ENCODE data around the gene SMARCC2.

The SMARCC2 gene

GRCh38 chr12:56155256-56155845 is 33.9 kb downstream of the SMARCC2 start:
- no peak overlapping the region for H3K4me3 ChIP-seq (ENCODE audit: low read length)
- no peak for DNase-seq (ENCODE audit: low read depth, low spot score)

- DNase-seq (ENCODE audit: low read depth, low spot score): no peak
- no peak overlapping the region for H3K4me3 ChIP-seq (ENCODE audit: low read length)
Observed at GRCh38 chr12:56154818-56155217, 34.5 kb downstream of the SMARCC2 start.

- DNase-seq (ENCODE audit: low read depth, low spot score): no peak
- H3K4me3 ChIP-seq (ENCODE audit: low read length): no peak overlapping the region
Observed at GRCh38 chr12:56154246-56154771, 35.0 kb downstream of the SMARCC2 start.

GRCh38 chr12:56153678-56154065 is 35.6 kb downstream of the SMARCC2 start:
- H3K4me3 ChIP-seq (ENCODE audit: low read length): peak overlapping the region; percentile 86; the same call in 1 of the 2 replicates
- DNase-seq (ENCODE audit: low read depth, low spot score): no peak

GRCh38 chr12:56152756-56153677 is 36.3 kb downstream of the SMARCC2 start:
- peak overlapping the region; percentile 86 for H3K4me3 ChIP-seq (ENCODE audit: low read length)
- no peak for DNase-seq (ENCODE audit: low read depth, low spot score)

GRCh38 chr12:56152132-56152755 is 37.0 kb downstream of the SMARCC2 start, which contains the start of gene MYL6B:
TSS of gene MYL6B (plus strand) at chr12:56152587. CDS start at chr12:56153919, 1,332 bp downstream.
- peak within 1 kb of the TSS; percentile 86 for H3K4me3 ChIP-seq (ENCODE audit: low read length)
- peak; percentile 92 for DNase-seq (ENCODE audit: low read depth, low spot score)

- peak overlapping the region; percentile 86 for H3K4me3 ChIP-seq (ENCODE audit: low read length)
- peak; percentile 62 for DNase-seq (ENCODE audit: low read depth, low spot score)
Observed at GRCh38 chr12:56151672-56152131, 37.6 kb downstream of the SMARCC2 start.

GRCh38 chr12:56150563-56150962 is 38.7 kb downstream of the SMARCC2 start:
- no peak overlapping the region for H3K4me3 ChIP-seq (ENCODE audit: low read length)
- no peak for DNase-seq (ENCODE audit: low read depth, low spot score)

- DNase-seq (ENCODE audit: low read depth, low spot score): no peak
- H3K4me3 ChIP-seq (ENCODE audit: low read length): no peak overlapping the region
Observed at GRCh38 chr12:56146492-56147460, 42.5 kb downstream of the SMARCC2 start.

GRCh38 chr12:56145217-56145616 is 44.1 kb downstream of the SMARCC2 start:
- no peak overlapping the region for H3K4me3 ChIP-seq (ENCODE audit: low read length)
- DNase-seq (ENCODE audit: low read depth, low spot score): no peak

- H3K4me3 ChIP-seq (ENCODE audit: low read length): no peak overlapping the region
- DNase-seq (ENCODE audit: low read depth, low spot score): no peak
Observed at GRCh38 chr12:56143870-56144269, 45.4 kb downstream of the SMARCC2 start.

GRCh38 chr12:56143217-56143616 is 46.1 kb downstream of the SMARCC2 start:
- H3K4me3 ChIP-seq (ENCODE audit: low read length): no peak overlapping the region
- DNase-seq (ENCODE audit: low read depth, low spot score): no peak

GRCh38 chr12:56141946-56142784 is 47.1 kb downstream of the SMARCC2 start:
- no peak overlapping the region for H3K4me3 ChIP-seq (ENCODE audit: low read length)
- DNase-seq (ENCODE audit: low read depth, low spot score): no peak

GRCh38 chr12:56137853-56138571 is 51.3 kb downstream of the SMARCC2 start:
- DNase-seq (ENCODE audit: low read depth, low spot score): no peak
- H3K4me3 ChIP-seq (ENCODE audit: low read length): no peak overlapping the region

- H3K4me3 ChIP-seq (ENCODE audit: low read length): no peak overlapping the region
- DNase-seq (ENCODE audit: low read depth, low spot score): no peak
Observed at GRCh38 chr12:56134897-56135296, 54.4 kb downstream of the SMARCC2 start.

- no peak for DNase-seq (ENCODE audit: low read depth, low spot score)
- no peak overlapping the region for H3K4me3 ChIP-seq (ENCODE audit: low read length)
Observed at GRCh38 chr12:56130876-56131275, 58.4 kb downstream of the SMARCC2 start.

GRCh38 chr12:56129942-56130495 is 59.3 kb downstream of the SMARCC2 start:
- no peak for DNase-seq (ENCODE audit: low read depth, low spot score)
- H3K4me3 ChIP-seq (ENCODE audit: low read length): peak overlapping the region; percentile 60

All from Jurkat, Clone E6-1 (cell line).